Upper lobe of left lung (tissue), 6 donors: ENCODE results near the gene IQCM. TPM values are rescaled to one million over a fixed set of nuclear protein-coding genes. Genes with fewer than 3 reads are reported as not detected.

Source experiments
- ATAC-seq, 2 donors: fragments of 200-7000 bp; cut with Tn5 transposase; one replicate each; pipeline ENCODE4 v1.9.1; 2022; ENCODE audit warnings: mild to moderate bottlenecking in 2 of 2, moderate library complexity in 2 of 2; ENCODE audit not compliant: low FRiP score in 2 of 2
- DNase-seq, 2 donors: peaks; one replicate each; pipeline ENCODE4 v3.0.0-alpha.2; 2019 to 2020
- H3K27ac ChIP-seq, 4 donors: fragments of 200-600 bp; sonication (generic); one replicate each; pipeline ENCODE4 v1.5.1; 2016 to 2019
- H3K27me3 ChIP-seq, 4 donors: fragments of 200-600 bp; sonication (generic); one replicate each; pipeline ENCODE4 v1.5.1; 2017 to 2019
- H3K36me3 ChIP-seq, 4 donors: fragments of 200-600 bp; sonication (generic); one replicate each; pipeline ENCODE4 v1.5.1; 2016 to 2019
- H3K4me1 ChIP-seq, 4 donors: fragments of 200-600 bp; sonication (generic); one replicate each; pipeline ENCODE4 v1.5.1; 2018 to 2019
- H3K4me3 ChIP-seq, 4 donors: fragments of 200-600 bp; sonication (generic); one replicate each; pipeline ENCODE4 v1.5.1; 2017 to 2019; ENCODE audit warnings: mild to moderate bottlenecking in 2 of 4, moderate library complexity in 1 of 4
- H3K9me3 ChIP-seq, 4 donors: fragments of 200-600 bp; sonication (generic); one replicate each; pipeline ENCODE4 v1.5.1; 2018 to 2019
- CTCF ChIP-seq, 6 experiments: fragments of 450-650 bp in 4 of 6; fragments of 200-600 bp in 2 of 6; sonication (generic) in 2 of 6; IDR thresholded peaks; one replicate each; pipeline ENCODE4 v1.5.1; 2016 to 2019; ENCODE audit warnings: antibody characterized with exemption in 6 of 6
- EP300 ChIP-seq, 4 donors: sonication (generic); formaldehyde crosslinking; IDR thresholded peaks; one replicate each; pipeline ENCODE4 v1.5.1; 2017; ENCODE audit warnings: antibody characterized with exemption in 4 of 4, control low read depth in 2 of 4
- POLR2A ChIP-seq, 4 donors: fragments of 450-650 bp; IDR thresholded peaks; one replicate each; pipeline ENCODE4 v1.5.1; 2016 to 2017; ENCODE audit warnings: antibody characterized with exemption in 4 of 4, mild to moderate bottlenecking in 2 of 4
- POLR2AphosphoS5 ChIP-seq, 2 donors: sonication (generic); formaldehyde crosslinking; IDR thresholded peaks; one replicate each; pipeline ENCODE4 v1.5.1; 2017; ENCODE audit warnings: antibody characterized with exemption in 2 of 2
- WGBS, 2 donors: methylation state at CpG; one replicate each; pipeline ENCODE4 v1.1.5; 2017 to 2018; 5-methylcytosine and 5-hydroxymethylcytosine counted together
- total RNA-seq, 6 donors: library from RNA; depleted of rRNA in 4 of 6; stranded (reverse); fragments of >200 nt in 4 of 6; gene quantifications; one replicate each; pipeline versions ENCODE4 v1.1.0 to v1.2.1, GENCODE V29; 2016 to 2021
- donor health status: DM: no; HTN: no; CAD: no; lungs with moderate emphysema.
- donor health status: DM: no; HTN: yes; CAD: no; lungs with severe emphysema.

Gene IQCM
- total RNA-seq, 6 donors from 2014 or later: not detected

- H3K36me3 ChIP-seq: no peaks in the 10 kb centered on the region
- TF ChIP-seq POLR2AphosphoS5 (IDR thresholded peaks at IDR 0.05) (no peak), CTCF (IDR thresholded peaks at IDR 0.05) (no peak), POLR2A (IDR thresholded peaks at IDR 0.05) (no peak), EP300 (IDR thresholded peaks at IDR 0.05) (no peak)
- H3K4me3 ChIP-seq: no peak overlapping the region
- ATAC-seq (no peak), DNase-seq (no peak)
- H3K27ac ChIP-seq: no peak overlapping the region
- WGBS, 2 donors: 62 to 83% methylated on average over 1 of the region's 1 CpG
- H3K9me3 ChIP-seq: no peaks in the 10 kb centered on the region
- no peaks in the 10 kb centered on the region for H3K4me1 ChIP-seq
- H3K27me3 ChIP-seq: no peaks in the 10 kb centered on the region
Observed at GRCh38 chr4:149555799-149556198, 259.8 kb downstream of the IQCM start.

- 72 to 79% methylated on average over 1 of the region's 1 CpG for WGBS, 2 donors
- no peaks in the 10 kb centered on the region for H3K36me3 ChIP-seq
- TF ChIP-seq POLR2A (IDR thresholded peaks at IDR 0.05) (no peak), POLR2AphosphoS5 (IDR thresholded peaks at IDR 0.05) (no peak), EP300 (IDR thresholded peaks at IDR 0.05) (no peak), CTCF (IDR thresholded peaks at IDR 0.05) (no peak)
Observed at GRCh38 chr4:149555146-149555545, 260.5 kb downstream of the IQCM start.

GRCh38 chr4:149553959-149554520 is 261.6 kb downstream of the IQCM start:
- no peak for ATAC-seq
- no peaks in the 10 kb centered on the region for H3K36me3 ChIP-seq
- H3K4me1 ChIP-seq: no peaks in the 10 kb centered on the region
- no peak for DNase-seq
- WGBS, 2 donors: 68 to 78% methylated on average over 6 of the region's 6 CpGs
- H3K27ac ChIP-seq: no peak overlapping the region
- H3K27me3 ChIP-seq: no peaks in the 10 kb centered on the region
- no peaks in the 10 kb centered on the region for H3K9me3 ChIP-seq
- H3K4me3 ChIP-seq: no peak overlapping the region
- no peak for TF ChIP-seq CTCF (IDR thresholded peaks at IDR 0.05)
- TF ChIP-seq EP300 (IDR thresholded peaks at IDR 0.05): no peak
- no peak for TF ChIP-seq POLR2AphosphoS5 (IDR thresholded peaks at IDR 0.05)
- no peak for TF ChIP-seq POLR2A (IDR thresholded peaks at IDR 0.05)

More at GRCh38 chr4:149555146-149555545, 260.5 kb downstream of the IQCM start:
- H3K27ac ChIP-seq: no peak overlapping the region
- no peak overlapping the region for H3K4me3 ChIP-seq
- ATAC-seq (no peak), DNase-seq (no peak)
- no peaks in the 10 kb centered on the region for H3K9me3 ChIP-seq
- no peaks in the 10 kb centered on the region for H3K4me1 ChIP-seq
- H3K27me3 ChIP-seq: no peaks in the 10 kb centered on the region

- Histone ChIP-seq H3K4me1 (no peaks in the 10 kb centered on the region), H3K27ac (no peak overlapping the region), H3K4me3 (no peak overlapping the region), H3K36me3 (no peaks in the 10 kb centered on the region), H3K9me3 (no peaks in the 10 kb centered on the region), H3K27me3 (no peaks in the 10 kb centered on the region)
- no peak for TF ChIP-seq EP300 (IDR thresholded peaks at IDR 0.05)
- no peak for TF ChIP-seq POLR2A (IDR thresholded peaks at IDR 0.05)
- TF ChIP-seq CTCF (IDR thresholded peaks at IDR 0.05): no peak
- TF ChIP-seq POLR2AphosphoS5 (IDR thresholded peaks at IDR 0.05): no peak
- no peak for ATAC-seq
- no peak for DNase-seq
Observed at GRCh38 chr4:149552601-149553000, 263.0 kb downstream of the IQCM start.

- TF ChIP-seq CTCF (IDR thresholded peaks at IDR 0.05) (no peak), EP300 (IDR thresholded peaks at IDR 0.05) (no peak), POLR2AphosphoS5 (IDR thresholded peaks at IDR 0.05) (no peak), POLR2A (IDR thresholded peaks at IDR 0.05) (no peak)
- Histone ChIP-seq H3K27me3 (no peaks in the 10 kb centered on the region), H3K4me3 (no peak overlapping the region), H3K4me1 (no peaks in the 10 kb centered on the region), H3K9me3 (peaks cover 0 to 4% (median 0%) of the 10 kb centered on the region in 4 donors), H3K27ac (no peak overlapping the region), H3K36me3 (no peaks in the 10 kb centered on the region)
- no peak for DNase-seq
- ATAC-seq: no peak
Observed at GRCh38 chr4:149549911-149550310, 265.7 kb downstream of the IQCM start.
